Coronary artery (tissue), 2 donors: ENCODE measurements around the gene RNF213.

Experiments used
- DNase-seq: peaks from one replicate; pipeline ENCODE4 v3.0.0-alpha.2; 2017; ENCODE audit warnings: low spot score
- H3K27ac ChIP-seq, 2 donors: fragments of 200-600 bp; sonication (generic); one replicate each; pipeline ENCODE4 v1.5.1; 2016 to 2019
- H3K4me3 ChIP-seq: fragments of 200-600 bp; sonication (generic); 2 replicates; pipeline ENCODE4 v1.5.1; 2016; ENCODE audit warnings: mild to moderate bottlenecking, moderate library complexity
- CTCF ChIP-seq: fragments of 200-600 bp; sonication (generic); IDR thresholded peaks from one replicate; pipeline ENCODE4 v1.5.1; 2019; ENCODE audit warnings: antibody characterized with exemption

RNF213 gene

GRCh38 chr17:80424261-80424660 is 163.6 kb downstream of the RNF213 start:
- no peak for TF ChIP-seq CTCF
- no peak overlapping the region for H3K27ac ChIP-seq
- H3K4me3 ChIP-seq = no peak overlapping the region
- DNase-seq = no peak

- DNase-seq = no peak
- no peak overlapping the region for H3K4me3 ChIP-seq
- H3K27ac ChIP-seq = no peak overlapping the region
- TF ChIP-seq CTCF = no peak
Observed at GRCh38 chr17:80424878-80425765, 164.5 kb downstream of the RNF213 start.

GRCh38 chr17:80425835-80426426 is 165.3 kb downstream of the RNF213 start:
- Histone ChIP-seq H3K4me3 (no peak overlapping the region), H3K27ac (no peak overlapping the region)
- TF ChIP-seq CTCF = no peak
- DNase-seq = no peak

- peak; percentile 95 for TF ChIP-seq CTCF
- DNase-seq = no peak
- no peak overlapping the region for H3K4me3 ChIP-seq
- no peak overlapping the region for H3K27ac ChIP-seq
Observed at GRCh38 chr17:80426671-80427326, 166.1 kb downstream of the RNF213 start.

- H3K27ac ChIP-seq = no peak overlapping the region
- DNase-seq = no peak
Observed at GRCh38 chr17:80427366-80428282, 167.0 kb downstream of the RNF213 start.

More at GRCh38 chr17:80427366-80428282, 167.0 kb downstream of the RNF213 start:
- TF ChIP-seq CTCF = no peak
- no peak overlapping the region for H3K4me3 ChIP-seq
